Testis (tissue), 3 donors: ENCODE data around the gene ALDOA. TPM values are rescaled to one million over a fixed set of nuclear protein-coding genes. Genes with fewer than 3 reads are reported as not detected.

ENCODE experiments used
- DNase-seq: peaks from one replicate; pipeline ENCODE4 v3.0.0-alpha.2; 2019
- H3K27ac ChIP-seq, 2 donors: fragments of 200-600 bp; sonication (generic); one replicate each; pipeline ENCODE4 v1.5.1; 2019
- H3K27me3 ChIP-seq: fragments of 200-600 bp; sonication (generic); one replicate; pipeline ENCODE4 v1.5.1; 2019
- H3K36me3 ChIP-seq: fragments of 200-600 bp; sonication (generic); one replicate; pipeline ENCODE4 v1.5.1; 2017; ENCODE audit warnings: low read depth; ENCODE audit errors: missing control alignments
- H3K4me1 ChIP-seq: fragments of 200-600 bp; sonication (generic); one replicate; pipeline ENCODE4 v1.5.1; 2019
- H3K4me3 ChIP-seq, 2 donors: fragments of 200-600 bp; sonication (generic); one replicate each; pipeline ENCODE4 v1.5.1; 2017 to 2019
- H3K9me3 ChIP-seq: fragments of 200-600 bp; sonication (generic); one replicate; pipeline ENCODE4 v1.5.1; 2017
- POLR2A ChIP-seq: fragments of 450-650 bp; IDR thresholded peaks from one replicate; pipeline ENCODE4 v1.6.1; 2017; ENCODE audit warnings: antibody characterized with exemption, mild to moderate bottlenecking, moderate library complexity
- WGBS, 2 donors: methylation state at CpG; one replicate each; pipeline ENCODE4 v1.1.5; 2018; 5-methylcytosine and 5-hydroxymethylcytosine counted together
- intact Hi-C: fragments of 100-400 bp; cut with DNase I; formaldehyde crosslinking; loops from one replicate; pipeline ENCODE4 v1.15.1; 2023; ENCODE audit warnings: low total_unique reads
- polyA plus RNA-seq: library from polyadenylated mRNA; stranded (reverse); fragments of 350-450 nt; fragmentation: Illumina TruSeq; extraction: RNeasy Lipid Tissue Mini Kit (QIAGEN cat#74804); gene quantifications from one replicate; pipeline ENCODE4 v1.2.3, GENCODE V29; 2014; ENCODE audit warnings: low read depth, low replicate concordance; ENCODE audit not compliant: insufficient read depth
- total RNA-seq, 2 donors: library from RNA; depleted of rRNA; stranded (reverse); fragments of >200 nt; gene quantifications; one replicate each; pipeline ENCODE4 v1.2.3, GENCODE V29; 2016
- TF ChIP-seq, protein P1 (sequence below), 3 experiments: fragments of 450-650 bp in 2 of 3; fragments of 200-600 bp in 1 of 3; sonication (generic) in 1 of 3; IDR thresholded peaks; one replicate each; pipeline ENCODE4 v1.5.1; 2016 to 2019; ENCODE audit warnings: antibody characterized with exemption in 3 of 3, mild to moderate bottlenecking in 2 of 3, moderate library complexity in 1 of 3

ALDOA gene
- total and polyA plus RNA-seq, 3 donors from 2014 or later = 373 to 521 (median 467) TPM

- no peak for DNase-seq
- WGBS, 2 donors = 51 to 61% methylated on average over 2 to 3 of the region's 3 CpGs
- no peaks in the 10 kb centered on the region for H3K36me3 ChIP-seq
- intact Hi-C loops = no loop called here
- H3K4me1 ChIP-seq = peaks cover 2% of the 10 kb centered on the region
- no peak overlapping the region for H3K4me3 ChIP-seq
- TF ChIP-seq, protein P1, sequence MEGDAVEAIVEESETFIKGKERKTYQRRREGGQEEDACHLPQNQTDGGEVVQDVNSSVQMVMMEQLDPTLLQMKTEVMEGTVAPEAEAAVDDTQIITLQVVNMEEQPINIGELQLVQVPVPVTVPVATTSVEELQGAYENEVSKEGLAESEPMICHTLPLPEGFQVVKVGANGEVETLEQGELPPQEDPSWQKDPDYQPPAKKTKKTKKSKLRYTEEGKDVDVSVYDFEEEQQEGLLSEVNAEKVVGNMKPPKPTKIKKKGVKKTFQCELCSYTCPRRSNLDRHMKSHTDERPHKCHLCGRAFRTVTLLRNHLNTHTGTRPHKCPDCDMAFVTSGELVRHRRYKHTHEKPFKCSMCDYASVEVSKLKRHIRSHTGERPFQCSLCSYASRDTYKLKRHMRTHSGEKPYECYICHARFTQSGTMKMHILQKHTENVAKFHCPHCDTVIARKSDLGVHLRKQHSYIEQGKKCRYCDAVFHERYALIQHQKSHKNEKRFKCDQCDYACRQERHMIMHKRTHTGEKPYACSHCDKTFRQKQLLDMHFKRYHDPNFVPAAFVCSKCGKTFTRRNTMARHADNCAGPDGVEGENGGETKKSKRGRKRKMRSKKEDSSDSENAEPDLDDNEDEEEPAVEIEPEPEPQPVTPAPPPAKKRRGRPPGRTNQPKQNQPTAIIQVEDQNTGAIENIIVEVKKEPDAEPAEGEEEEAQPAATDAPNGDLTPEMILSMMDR (IDR thresholded peaks at IDR 0.05) = no peak
- TF ChIP-seq POLR2A = no peak
- no peaks in the 10 kb centered on the region for H3K9me3 ChIP-seq
- H3K27me3 ChIP-seq = no peaks in the 10 kb centered on the region
- H3K27ac ChIP-seq = no peak overlapping the region
Observed at GRCh38 chr16:30085247-30085646, 19.7 kb downstream of the ALDOA start.

- Histone ChIP-seq H3K27ac (no peak overlapping the region), H3K9me3 (no peaks in the 10 kb centered on the region), H3K4me3 (no peak overlapping the region), H3K36me3 (no peaks in the 10 kb centered on the region), H3K4me1 (peaks cover 8% of the 10 kb centered on the region), H3K27me3 (no peaks in the 10 kb centered on the region)
- TF ChIP-seq, protein P1 (IDR thresholded peaks at IDR 0.05) = no peak
- no peak for TF ChIP-seq POLR2A
- intact Hi-C loops = no loop called here
- 71 to 77% methylated on average over 4 to 6 of the region's 6 CpGs for WGBS, 2 donors
- DNase-seq = no peak
Observed at GRCh38 chr16:30085820-30086219, 20.3 kb downstream of the ALDOA start.

DNA sequence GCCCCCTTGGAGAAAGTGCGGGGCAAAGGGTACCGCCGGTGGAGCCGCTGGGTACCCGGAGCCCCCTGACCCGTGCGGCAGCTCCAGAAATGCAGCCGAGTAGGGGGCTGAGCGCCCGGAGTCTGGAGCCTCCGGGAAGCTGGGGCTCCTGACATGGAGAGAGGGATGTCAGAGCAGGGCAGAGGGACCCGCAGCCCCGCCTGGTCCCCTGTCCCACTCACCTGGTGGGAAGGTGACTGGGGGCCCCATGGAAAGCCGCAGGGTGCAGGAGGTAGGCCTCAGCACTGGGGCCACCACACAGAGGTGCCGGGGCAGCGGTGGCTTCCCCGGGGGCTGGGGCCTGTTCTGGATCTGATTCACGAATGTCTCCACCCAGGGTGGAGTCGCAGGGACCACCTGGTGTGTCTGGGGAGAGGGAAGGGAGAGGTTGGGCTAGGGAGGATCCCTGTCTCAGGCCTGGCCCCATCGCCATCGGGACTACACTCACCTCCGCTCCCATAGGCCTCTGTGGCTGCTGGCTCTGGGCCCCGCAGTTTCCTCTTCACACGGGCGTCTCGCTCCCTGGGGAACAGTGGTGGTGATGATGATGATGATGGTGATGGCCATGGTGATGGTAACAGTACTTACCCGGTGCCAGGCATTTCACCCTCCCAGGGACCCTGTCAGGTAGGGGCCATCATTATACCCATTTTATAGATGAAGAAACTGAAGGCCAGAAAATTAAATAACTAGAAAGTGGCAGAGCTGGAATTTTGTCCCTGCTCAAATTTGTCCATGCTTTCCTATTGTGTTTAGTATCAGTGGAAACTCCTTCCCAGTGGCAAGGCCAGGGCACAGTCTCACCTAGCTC is 21.0 kb downstream of the ALDOA start:
- Histone ChIP-seq H3K4me1 (peaks cover 15% of the 10 kb centered on the region), H3K36me3 (no peaks in the 10 kb centered on the region), H3K27me3 (no peaks in the 10 kb centered on the region), H3K27ac (no peak overlapping the region), H3K9me3 (no peaks in the 10 kb centered on the region), H3K4me3 (no peak overlapping the region)
- WGBS, 2 donors = 83 to 85% methylated on average over 12 to 25 of the region's 27 CpGs
- no peak for DNase-seq
- TF ChIP-seq, protein P1 (IDR thresholded peaks at IDR 0.05) = no peak
- no peak for TF ChIP-seq POLR2A
- intact Hi-C loops = no loop called here

- no peaks in the 10 kb centered on the region for H3K36me3 ChIP-seq
- 87 to 91% methylated on average over 11 of the region's 11 CpGs for WGBS, 2 donors
Observed at GRCh38 chr16:30087181-30087898, 21.8 kb downstream of the ALDOA start.

More at GRCh38 chr16:30087181-30087898, 21.8 kb downstream of the ALDOA start:
- Histone ChIP-seq H3K27ac (no peak overlapping the region), H3K9me3 (no peaks in the 10 kb centered on the region), H3K27me3 (no peaks in the 10 kb centered on the region), H3K4me1 (peaks cover 18% of the 10 kb centered on the region), H3K4me3 (no peak overlapping the region)
- intact Hi-C loops = no loop called here
- TF ChIP-seq, protein P1 (IDR thresholded peaks at IDR 0.05) = no peak
- TF ChIP-seq POLR2A = no peak
- DNase-seq = no peak
